T-helper 1 cell treated with Interleukin-12 subunit alpha and Interleukin-12 subunit beta and Interleukin-4 antibody, amounts not matched to agents 30 μg/mL and 1 μg/mL, for 36 hours (primary cell): ENCODE data around the gene FADS3.

Source experiments
- H3K27ac Mint-ChIP-seq: one replicate; pipeline ENCODE4 v1.8.0; 2021; ENCODE audit warnings: mild to moderate bottlenecking, mixed read lengths
- H3K27me3 Mint-ChIP-seq: one replicate; pipeline ENCODE4 v1.8.0; 2021; ENCODE audit warnings: low read depth, mixed read lengths
- H3K36me3 Mint-ChIP-seq: one replicate; pipeline ENCODE4 v1.8.0; 2021; ENCODE audit warnings: low read depth, mixed read lengths
- H3K4me1 Mint-ChIP-seq: one replicate; pipeline ENCODE4 v1.8.0; 2021; ENCODE audit warnings: low read depth, mixed read lengths
- H3K4me3 Mint-ChIP-seq: one replicate; pipeline ENCODE4 v1.8.0; 2021; ENCODE audit warnings: mild to moderate bottlenecking, moderate library complexity, mixed read lengths
- H3K9me3 Mint-ChIP-seq: one replicate; pipeline ENCODE4 v1.8.0; 2021; ENCODE audit warnings: mixed read lengths

Gene FADS3, protein sequence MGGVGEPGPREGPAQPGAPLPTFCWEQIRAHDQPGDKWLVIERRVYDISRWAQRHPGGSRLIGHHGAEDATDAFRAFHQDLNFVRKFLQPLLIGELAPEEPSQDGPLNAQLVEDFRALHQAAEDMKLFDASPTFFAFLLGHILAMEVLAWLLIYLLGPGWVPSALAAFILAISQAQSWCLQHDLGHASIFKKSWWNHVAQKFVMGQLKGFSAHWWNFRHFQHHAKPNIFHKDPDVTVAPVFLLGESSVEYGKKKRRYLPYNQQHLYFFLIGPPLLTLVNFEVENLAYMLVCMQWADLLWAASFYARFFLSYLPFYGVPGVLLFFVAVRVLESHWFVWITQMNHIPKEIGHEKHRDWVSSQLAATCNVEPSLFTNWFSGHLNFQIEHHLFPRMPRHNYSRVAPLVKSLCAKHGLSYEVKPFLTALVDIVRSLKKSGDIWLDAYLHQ

DNA sequence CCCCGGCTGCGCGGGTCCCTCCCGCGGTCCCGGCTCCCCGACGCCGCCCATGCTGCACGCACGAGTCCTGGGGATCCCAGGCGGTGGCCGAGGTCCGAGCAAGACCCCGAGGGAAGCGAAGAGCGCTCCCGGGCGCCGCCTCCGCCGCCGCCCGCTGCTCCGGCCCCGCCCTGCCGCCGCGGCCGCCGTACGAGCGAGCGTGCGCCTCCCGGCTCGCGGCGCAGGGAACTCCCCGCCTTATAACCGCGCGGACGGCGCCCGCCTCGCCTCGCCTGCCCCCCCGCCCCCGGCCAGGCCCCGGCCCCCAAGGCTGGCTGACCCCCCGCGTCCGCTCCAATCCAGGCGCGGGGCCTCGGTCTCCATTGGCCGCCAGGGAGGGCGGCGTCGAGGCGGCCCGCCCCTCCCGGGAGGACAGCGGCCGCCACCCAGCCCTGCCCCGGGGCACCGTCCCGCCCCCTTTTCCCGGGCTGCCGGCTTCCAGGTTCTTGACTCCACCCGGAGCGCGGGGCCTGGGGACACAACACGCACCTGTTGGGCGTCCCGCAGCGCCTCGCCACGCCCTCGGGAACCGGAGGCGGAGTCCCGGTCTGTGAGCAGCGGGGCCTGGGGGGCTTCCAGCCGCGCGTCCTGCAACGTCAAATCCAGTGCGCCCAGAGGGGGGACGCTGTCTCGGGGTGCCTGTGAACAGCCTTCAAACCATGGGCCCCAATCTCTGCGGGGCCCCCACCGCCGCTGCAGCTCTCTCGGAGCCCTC is at the start of gene FADS3:
Gene FADS3, minus strand, starts transcription at position 215 of the 754 bp plus-strand sequence. Its CDS starts 164 bp downstream, at position 51.
- Mint-ChIP-seq H3K27me3 (no peaks in the 10 kb centered on the region), H3K36me3 (no peaks in the 10 kb centered on the region), H3K4me1 (peaks cover 4% of the 10 kb centered on the region), H3K9me3 (no peaks in the 10 kb centered on the region), H3K4me3 (peak within 1 kb of the TSS; percentile 85), H3K27ac (no peak within 1 kb of the TSS)

DNA sequence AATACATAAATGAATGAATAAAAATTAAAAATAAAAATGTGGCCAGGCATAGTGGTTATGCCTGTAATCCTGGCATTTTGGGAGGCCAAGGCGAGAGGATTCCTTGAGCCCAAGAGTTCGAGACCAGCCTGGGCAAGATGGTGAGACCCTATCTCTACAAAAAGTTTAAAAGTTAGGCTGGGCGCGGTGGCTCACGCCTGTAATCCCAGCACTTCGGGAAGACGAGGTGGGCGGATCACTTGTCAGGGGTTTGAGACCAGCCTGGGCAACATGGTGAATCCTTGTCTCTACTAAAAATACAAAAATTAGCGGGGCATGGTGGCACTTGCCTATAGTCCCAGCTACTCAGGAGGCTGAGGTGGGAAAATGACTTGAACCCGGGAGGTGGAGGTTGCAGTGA is 49.1 kb upstream of the FADS3 start:
- Mint-ChIP-seq H3K4me1 (no peaks in the 10 kb centered on the region), H3K9me3 (peaks cover 8% of the 10 kb centered on the region), H3K27me3 (peaks cover 40% of the 10 kb centered on the region), H3K4me3 (no peak overlapping the region), H3K27ac (no peak overlapping the region), H3K36me3 (no peaks in the 10 kb centered on the region)

DNA sequence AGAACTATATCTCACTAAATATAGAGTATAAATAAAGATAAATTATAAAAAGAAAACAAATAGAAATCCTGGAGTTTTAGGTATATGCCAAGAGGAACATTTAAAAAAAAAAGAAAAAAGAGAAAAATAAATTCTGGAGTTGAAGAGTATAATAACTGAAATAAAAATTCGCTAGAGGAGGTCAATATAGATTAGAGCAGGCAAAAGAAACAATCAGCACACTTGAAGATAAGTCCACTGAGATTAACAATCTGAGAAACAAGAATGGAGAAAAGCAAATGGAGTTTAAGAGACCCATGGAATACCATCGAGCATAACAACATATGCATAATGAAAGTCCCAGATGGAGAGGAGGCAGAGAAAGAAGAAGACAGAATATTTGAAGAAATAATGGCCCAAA is 44.5 kb upstream of the FADS3 start:
- Mint-ChIP-seq H3K9me3 (peaks cover 16% of the 10 kb centered on the region), H3K27ac (no peak overlapping the region), H3K27me3 (peaks cover 39% of the 10 kb centered on the region), H3K4me1 (no peaks in the 10 kb centered on the region), H3K36me3 (no peaks in the 10 kb centered on the region), H3K4me3 (no peak overlapping the region)

DNA sequence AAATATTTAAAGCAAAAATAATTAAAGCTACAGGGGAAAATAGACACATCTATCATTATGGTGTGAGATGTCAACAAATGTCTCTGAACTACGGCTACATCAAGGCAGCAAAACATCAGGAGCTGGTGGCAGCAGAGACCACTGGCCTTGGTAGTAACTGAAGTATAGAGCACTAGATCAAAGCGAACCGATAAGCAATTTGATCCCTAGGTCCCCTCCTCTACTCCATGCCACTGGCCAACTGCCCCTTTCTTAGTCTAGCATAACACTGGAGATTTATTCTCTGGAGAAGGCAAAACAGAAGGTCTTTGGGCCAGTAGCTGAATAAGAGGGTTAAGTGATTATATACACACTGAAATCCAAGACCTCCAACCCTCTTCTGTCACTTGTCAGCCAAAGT is 39.6 kb upstream of the FADS3 start:
- H3K27ac Mint-ChIP-seq = no peak overlapping the region
- H3K4me3 Mint-ChIP-seq = no peak overlapping the region
- H3K9me3 Mint-ChIP-seq = peaks cover 10% of the 10 kb centered on the region
- H3K4me1 Mint-ChIP-seq = no peaks in the 10 kb centered on the region
- peaks cover 30% of the 10 kb centered on the region for H3K27me3 Mint-ChIP-seq
- H3K36me3 Mint-ChIP-seq = no peaks in the 10 kb centered on the region

DNA sequence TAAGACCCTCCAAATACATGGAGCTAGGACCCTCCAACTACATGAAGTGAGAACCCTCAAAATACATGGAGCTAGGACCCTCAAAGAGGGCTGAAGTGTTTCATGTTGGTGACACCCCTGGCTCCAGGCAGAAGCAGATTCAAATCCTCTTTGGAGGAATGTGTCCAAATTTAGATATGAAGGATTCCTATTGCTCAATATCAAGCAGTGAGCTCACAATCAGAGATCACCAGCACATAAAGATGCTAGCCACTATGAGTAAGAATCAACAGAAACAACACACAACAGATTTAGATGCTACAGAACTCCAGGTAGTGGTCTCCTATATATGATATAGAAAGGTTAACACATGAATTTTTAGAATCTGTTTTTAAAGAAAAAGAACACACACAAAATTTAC is 37.3 kb upstream of the FADS3 start:
- no peaks in the 10 kb centered on the region for H3K4me1 Mint-ChIP-seq
- H3K36me3 Mint-ChIP-seq = no peaks in the 10 kb centered on the region
- H3K4me3 Mint-ChIP-seq = no peak overlapping the region
- H3K9me3 Mint-ChIP-seq = peaks cover 7% of the 10 kb centered on the region
- peaks cover 26% of the 10 kb centered on the region for H3K27me3 Mint-ChIP-seq
- H3K27ac Mint-ChIP-seq = no peak overlapping the region

DNA sequence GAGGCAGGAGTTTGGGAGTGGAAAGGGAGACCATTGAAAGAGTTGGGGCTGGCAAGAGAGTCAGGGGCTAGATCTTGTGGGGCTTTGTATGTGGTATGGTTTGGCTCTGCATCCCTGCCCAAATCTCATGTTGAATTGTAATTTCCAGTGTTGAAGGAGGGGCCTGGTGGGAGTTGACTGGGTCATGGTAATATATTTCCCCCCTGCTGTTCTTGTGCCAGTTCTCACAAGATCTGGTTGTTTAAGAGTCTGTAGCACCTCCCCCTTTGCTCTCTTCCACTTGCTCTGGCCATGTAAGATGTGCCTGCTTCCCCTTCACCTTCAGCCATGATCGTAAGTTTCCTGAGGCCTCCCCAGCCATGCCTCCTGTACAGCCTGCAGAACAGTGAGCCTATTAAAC is 36.2 kb upstream of the FADS3 start:
- peaks cover 21% of the 10 kb centered on the region for H3K27me3 Mint-ChIP-seq
- no peak overlapping the region for H3K27ac Mint-ChIP-seq
- H3K4me1 Mint-ChIP-seq = no peaks in the 10 kb centered on the region

DNA sequence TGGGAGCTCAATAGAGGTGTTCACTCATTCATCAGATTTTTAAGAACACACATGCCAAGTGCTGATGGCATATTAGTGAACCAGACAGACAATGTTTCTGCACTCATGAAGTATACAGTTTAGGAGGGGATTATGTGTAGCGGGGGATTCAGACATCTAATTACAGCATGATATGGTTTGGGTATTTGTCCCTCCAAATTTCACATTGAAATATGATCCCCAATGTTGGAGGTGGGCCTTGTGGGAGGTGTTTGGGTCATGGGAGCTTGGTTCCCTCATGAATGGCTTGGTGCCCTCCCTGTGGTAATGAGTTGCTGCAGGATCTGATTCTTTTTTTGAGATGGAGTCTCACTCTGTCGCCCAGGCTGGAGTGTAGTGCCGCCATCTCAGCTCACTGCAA is 34.9 kb upstream of the FADS3 start:
- Mint-ChIP-seq H3K4me3 (no peak overlapping the region), H3K27me3 (peaks cover 20% of the 10 kb centered on the region), H3K27ac (no peak overlapping the region), H3K9me3 (no peaks in the 10 kb centered on the region), H3K36me3 (no peaks in the 10 kb centered on the region), H3K4me1 (no peaks in the 10 kb centered on the region)

More for the DNA sequence above, 36.2 kb upstream of the FADS3 start:
- Mint-ChIP-seq H3K9me3 (no peaks in the 10 kb centered on the region), H3K4me3 (no peak overlapping the region), H3K36me3 (no peaks in the 10 kb centered on the region)

DNA sequence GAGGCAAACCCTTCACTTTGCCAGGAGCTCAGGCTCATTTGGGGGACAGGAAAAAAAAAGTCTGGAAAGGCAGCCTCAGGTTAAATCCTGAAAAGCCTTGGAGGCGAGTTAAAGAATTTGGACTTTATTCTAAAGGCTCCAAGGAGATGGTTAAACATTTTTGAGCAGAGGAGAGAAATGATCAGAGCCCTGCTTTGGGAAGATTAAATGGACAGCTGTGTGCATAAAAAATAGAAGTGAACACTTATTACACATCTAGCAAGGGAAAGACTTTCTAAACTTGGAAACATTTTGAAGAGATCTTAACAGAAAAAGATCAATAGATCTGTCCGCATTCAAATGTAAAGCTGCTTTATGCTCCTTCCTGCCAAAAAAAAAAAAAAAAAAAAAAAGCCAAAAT is 34.4 kb upstream of the FADS3 start:
- no peaks in the 10 kb centered on the region for H3K4me1 Mint-ChIP-seq
- no peak overlapping the region for H3K4me3 Mint-ChIP-seq
- peaks cover 20% of the 10 kb centered on the region for H3K27me3 Mint-ChIP-seq
- no peak overlapping the region for H3K27ac Mint-ChIP-seq
- H3K36me3 Mint-ChIP-seq = no peaks in the 10 kb centered on the region
- H3K9me3 Mint-ChIP-seq = no peaks in the 10 kb centered on the region

DNA sequence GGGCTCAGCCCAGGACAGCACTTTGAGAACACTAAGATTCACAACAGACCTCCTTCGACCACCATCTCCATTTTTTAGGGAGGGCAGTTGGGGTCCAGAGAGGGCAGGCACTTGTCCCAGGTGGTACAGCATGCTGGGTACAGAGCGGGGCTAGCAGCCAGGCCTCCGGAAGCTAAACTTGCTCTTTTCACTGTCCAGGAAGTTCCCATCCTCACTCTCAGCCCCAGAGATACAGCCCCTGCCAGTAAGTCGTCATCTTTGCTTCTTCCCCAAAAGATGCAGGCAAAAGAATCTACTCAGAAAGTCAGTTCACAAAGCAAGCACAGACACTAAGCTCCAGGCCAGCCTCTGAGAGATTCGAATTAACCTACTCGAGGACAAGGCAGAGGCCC is 32.7 kb upstream of the FADS3 start:
- H3K36me3 Mint-ChIP-seq = no peaks in the 10 kb centered on the region
- no peak overlapping the region for H3K4me3 Mint-ChIP-seq
- no peaks in the 10 kb centered on the region for H3K9me3 Mint-ChIP-seq
- H3K27me3 Mint-ChIP-seq = peaks cover 28% of the 10 kb centered on the region
- H3K4me1 Mint-ChIP-seq = no peaks in the 10 kb centered on the region
- H3K27ac Mint-ChIP-seq = no peak overlapping the region

DNA sequence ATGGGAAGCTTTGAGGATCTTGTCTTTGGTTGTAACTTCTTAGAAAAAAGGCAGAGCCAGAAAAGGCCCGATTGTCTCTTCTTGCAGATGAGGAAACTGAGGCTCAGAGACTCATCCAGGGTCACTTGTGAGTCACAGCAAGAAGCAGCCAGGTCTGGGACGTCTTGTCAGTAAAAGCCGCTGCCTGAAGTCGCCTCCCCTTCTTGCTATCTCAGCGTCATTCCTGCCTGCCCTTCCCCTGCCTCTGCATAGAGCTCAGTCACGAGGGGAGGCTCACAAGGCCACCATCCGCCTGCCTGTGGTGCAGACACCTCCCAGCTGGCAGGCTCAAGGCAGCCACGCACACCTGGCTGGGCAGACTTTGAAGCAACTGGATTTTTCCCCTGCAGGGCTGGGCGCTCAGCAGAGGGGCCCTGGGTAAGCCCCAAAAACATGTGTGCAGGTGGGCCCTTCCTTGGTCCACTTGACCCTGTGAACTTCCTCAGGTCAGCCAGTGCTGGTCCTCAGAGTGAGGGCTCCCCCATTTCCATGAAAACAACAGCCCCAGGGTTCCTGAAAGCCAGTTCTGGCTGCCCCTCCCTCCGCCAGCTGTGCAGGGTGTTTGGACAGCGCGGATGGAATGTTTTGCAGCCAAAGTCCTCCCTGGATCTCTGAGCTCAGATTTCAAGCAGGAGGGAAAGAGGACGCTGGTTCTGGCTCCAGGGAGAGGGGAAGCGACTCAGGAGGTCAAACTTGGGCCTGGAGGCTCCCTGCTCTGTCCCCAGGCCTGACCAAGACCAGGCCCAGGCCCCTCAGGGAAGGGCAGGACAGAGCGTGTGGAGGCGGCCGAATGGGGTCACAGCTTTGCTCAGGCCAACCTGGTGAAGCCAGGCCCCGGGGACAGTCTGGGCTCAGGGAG is 32.1 kb upstream of the FADS3 start:
- H3K27ac Mint-ChIP-seq = no peak overlapping the region
- peaks cover 35% of the 10 kb centered on the region for H3K27me3 Mint-ChIP-seq
- H3K4me1 Mint-ChIP-seq = peaks cover under 1% of the 10 kb centered on the region
- H3K4me3 Mint-ChIP-seq = no peak overlapping the region
- H3K9me3 Mint-ChIP-seq = no peaks in the 10 kb centered on the region
- H3K36me3 Mint-ChIP-seq = no peaks in the 10 kb centered on the region

DNA sequence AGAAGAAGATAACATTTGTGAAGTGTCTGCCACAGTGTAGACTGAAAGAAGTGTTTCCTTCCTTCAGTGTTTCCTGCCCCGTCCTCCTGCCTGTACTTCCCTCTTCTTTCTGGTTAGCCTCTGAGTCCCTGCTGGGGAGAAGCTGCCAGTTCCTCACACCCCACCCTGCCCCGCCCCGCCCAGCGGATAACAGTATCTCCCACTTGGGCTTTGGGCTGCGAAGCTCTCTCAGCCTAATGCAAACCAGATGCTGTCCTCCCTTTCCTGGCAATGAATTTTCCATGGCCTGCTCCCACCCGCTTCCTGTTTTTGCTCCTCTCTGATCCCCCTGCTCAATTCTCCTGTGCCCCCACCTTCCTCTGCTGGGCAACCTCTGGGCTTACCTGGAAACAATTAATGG is 31.2 kb upstream of the FADS3 start:
- peaks cover 5% of the 10 kb centered on the region for H3K36me3 Mint-ChIP-seq
- H3K27me3 Mint-ChIP-seq = peaks cover 41% of the 10 kb centered on the region
- no peak overlapping the region for H3K27ac Mint-ChIP-seq
- H3K4me3 Mint-ChIP-seq = no peak overlapping the region
- H3K9me3 Mint-ChIP-seq = no peaks in the 10 kb centered on the region
- peaks cover 9% of the 10 kb centered on the region for H3K4me1 Mint-ChIP-seq

DNA sequence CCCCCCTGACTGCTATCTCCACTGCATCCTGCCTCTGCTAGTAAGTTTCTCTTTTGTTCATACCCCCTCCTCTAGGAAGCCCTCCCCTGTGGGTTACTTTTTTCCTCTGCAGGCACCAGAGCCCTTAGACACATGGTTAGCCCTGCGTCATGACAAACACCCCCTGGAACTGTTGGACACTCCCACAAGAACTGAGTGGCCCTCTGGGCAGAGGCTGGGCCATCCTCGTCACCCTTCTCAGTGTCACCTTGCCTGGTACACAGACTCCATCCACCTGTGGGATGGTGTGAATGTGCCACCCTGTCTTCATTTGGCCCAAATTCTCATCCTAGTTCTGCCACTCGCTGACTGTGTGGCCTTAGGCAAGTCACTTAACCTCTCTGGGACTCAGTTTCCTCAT is 30.1 kb upstream of the FADS3 start:
- H3K27me3 Mint-ChIP-seq = peaks cover 41% of the 10 kb centered on the region
- H3K9me3 Mint-ChIP-seq = no peaks in the 10 kb centered on the region
- H3K4me1 Mint-ChIP-seq = peaks cover 9% of the 10 kb centered on the region
- no peak overlapping the region for H3K27ac Mint-ChIP-seq
- no peak overlapping the region for H3K4me3 Mint-ChIP-seq
- H3K36me3 Mint-ChIP-seq = peaks cover 5% of the 10 kb centered on the region

DNA sequence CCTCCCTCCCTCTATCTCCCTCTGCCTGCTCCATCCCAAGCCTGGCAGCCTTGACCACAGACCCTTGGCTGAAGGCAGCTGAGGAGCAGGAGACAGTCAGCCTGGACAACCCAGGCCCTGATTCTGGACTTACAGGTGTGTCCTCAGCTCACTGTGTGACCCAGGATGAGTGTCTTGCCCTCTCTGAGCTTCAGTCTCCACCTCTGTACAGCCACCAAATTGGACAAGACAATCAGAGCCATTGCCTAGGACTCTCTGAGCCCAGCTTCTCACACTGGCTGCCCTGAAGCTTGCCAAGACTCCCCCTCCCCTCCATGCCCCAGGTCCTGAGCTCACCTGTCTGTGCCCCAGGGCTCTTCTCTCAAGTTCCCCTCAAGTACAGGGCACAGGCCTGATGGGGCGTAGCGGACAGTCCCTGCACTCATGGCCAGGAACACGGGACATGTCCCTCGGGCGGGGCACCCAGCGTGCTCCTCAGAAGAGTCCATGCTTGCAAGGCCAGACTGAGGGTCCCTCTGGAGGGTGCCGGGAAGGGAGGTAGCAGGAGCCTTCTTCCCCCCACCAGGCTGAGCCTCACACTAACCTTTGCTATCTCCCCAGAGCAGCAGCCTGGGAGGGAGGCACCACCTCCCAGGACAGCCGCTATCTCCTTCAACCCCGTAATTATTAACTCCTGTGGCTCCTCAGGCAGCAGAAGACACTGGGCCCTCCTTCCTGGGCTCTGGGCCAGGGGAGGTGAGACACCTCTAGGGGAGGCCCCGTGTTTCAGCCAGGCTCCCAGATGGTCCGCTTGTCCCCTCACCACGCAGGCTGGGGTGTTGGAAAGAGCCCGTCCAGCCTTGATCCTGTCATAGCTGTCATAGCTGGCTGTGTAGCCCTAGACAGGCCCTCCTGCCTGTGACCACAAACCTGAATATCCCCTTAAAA is 28.6 kb upstream of the FADS3 start:
- Mint-ChIP-seq H3K4me3 (no peak overlapping the region), H3K27me3 (peaks cover 45% of the 10 kb centered on the region), H3K9me3 (no peaks in the 10 kb centered on the region), H3K27ac (no peak overlapping the region), H3K36me3 (peaks cover 5% of the 10 kb centered on the region), H3K4me1 (peaks cover 9% of the 10 kb centered on the region)
